Body of pancreas (tissue), 4 donors: Measurements from ENCODE around the gene TTC31. TPM values are rescaled to one million over a fixed set of nuclear protein-coding genes. Genes with fewer than 3 reads are reported as not detected.

ENCODE experiments used
- ATAC-seq: fragments of 150-250 bp; one replicate; pipeline ENCODE4 v1.9.1; 2016
- DNase-seq, 4 donors: peaks; one replicate each; pipeline ENCODE4 v3.0.0-alpha.2; 2019
- H3K27ac ChIP-seq, 4 donors: fragments of 200-600 bp; sonication (generic); 1 replicate in 3 of 4; 2 replicates in 1 of 4; pipeline versions ENCODE4 v1.5.1 to v1.6.1; 2016 to 2019; ENCODE audit warnings: mild to moderate bottlenecking in 1 of 4, mixed read lengths in 1 of 4, moderate library complexity in 1 of 4
- H3K27me3 ChIP-seq, 2 donors: fragments of 200-600 bp; sonication (generic); one replicate each; pipeline ENCODE4 v1.6.0; 2016; ENCODE audit warnings: mild to moderate bottlenecking in 1 of 2
- H3K36me3 ChIP-seq, 2 donors: fragments of 200-600 bp; sonication (generic); replicated peaks in 1 of 2; 2 replicates each; pipeline ENCODE4 v1.5.1; 2016; ENCODE audit warnings: low read depth in 2 of 2; ENCODE audit not compliant: insufficient read depth in 1 of 2
- H3K4me1 ChIP-seq: fragments of 200-600 bp; sonication (generic); one replicate; pipeline ENCODE4 v1.6.0; 2016
- H3K4me3 ChIP-seq, 2 donors: fragments of 200-600 bp; sonication (generic); 1 replicate in 1 of 2; 2 replicates in 1 of 2; pipeline ENCODE4 v1.5.1; 2016 to 2019
- H3K9me3 ChIP-seq, 3 donors: fragments of 200-600 bp; sonication (generic); 1 replicate in 2 of 3; 2 replicates in 1 of 3; pipeline ENCODE4 v1.5.1; 2016
- CTCF ChIP-seq, 7 experiments: fragments of 450-650 bp in 4 of 7; fragments of 200-600 bp in 3 of 7; sonication (generic) in 3 of 7; IDR thresholded peaks; one replicate each; pipeline ENCODE4 v1.5.1; 2016 to 2019; ENCODE audit warnings: antibody characterized with exemption in 7 of 7
- POLR2A ChIP-seq, 3 donors: fragments of 450-650 bp; IDR thresholded peaks; one replicate each; pipeline ENCODE4 v1.6.1; 2016; ENCODE audit warnings: antibody characterized with exemption in 3 of 3, mild to moderate bottlenecking in 2 of 3
- WGBS, 2 donors: methylation state at CpG; one replicate each; pipeline ENCODE4 v1.1.5; 2017; 5-methylcytosine and 5-hydroxymethylcytosine counted together
- intact Hi-C: fragments of 100-400 bp; cut with DNase I; formaldehyde crosslinking; loops from one replicate; pipeline ENCODE4 v1.15.1; 2023
- total RNA-seq, 2 donors: library from RNA; depleted of rRNA; stranded (reverse); fragments of >200 nt; gene quantifications; one replicate each; pipeline ENCODE4 v1.1.0, GENCODE V29; 2016

Gene TTC31
- total RNA-seq: 10 to 100 TPM; 26.5 to 28.3 TPM

- no peaks in the 10 kb centered on the region for H3K36me3 ChIP-seq
- peaks cover 27% of the 10 kb centered on the region for H3K4me1 ChIP-seq
- H3K27ac ChIP-seq: peak within 1 kb of the TSS; percentile 74 to 89 (median 80)
- TF ChIP-seq CTCF (IDR thresholded peaks at IDR 0.05) (peak; percentile 76 to 96 (median 90)), POLR2A (IDR thresholded peaks at IDR 0.05) (peak in 2 of 3 donors; percentile 62 to 64)
- intact Hi-C loops: no loop called here
- DNase-seq: peak; percentile 95 to 98 (median 96)
- WGBS, 2 donors: 0 to 1% methylated on average over 39 to 50 of the region's 50 CpGs
- peak; percentile 97 for ATAC-seq
- H3K27me3 ChIP-seq: no peaks in the 10 kb centered on the region
- H3K4me3 ChIP-seq: peak within 1 kb of the TSS; percentile 35 to 67
- no peaks in the 10 kb centered on the region for H3K9me3 ChIP-seq
Observed at GRCh38 chr2:74482801-74483674, at the start of gene TTC31, which contains the start of gene CCDC142. Gene TTC31, plus strand, starts transcription at chr2:74483081. Its CDS starts 15 bp downstream, at chr2:74483096. Gene CCDC142, minus strand, starts transcription at chr2:74482998. Its CDS starts 161 bp downstream, at chr2:74482837.

GRCh38 chr2:74436111-74436805 is 46.6 kb upstream of the TTC31 start:
- peaks cover 0 to 9% of the 10 kb centered on the region in 2 donors for H3K36me3 ChIP-seq
- no peaks in the 10 kb centered on the region for H3K9me3 ChIP-seq
- no peak for DNase-seq
- no peak for ATAC-seq
- no peak overlapping the region for H3K4me3 ChIP-seq
- H3K27me3 ChIP-seq: no peaks in the 10 kb centered on the region
- no peak overlapping the region for H3K27ac ChIP-seq
- TF ChIP-seq CTCF (IDR thresholded peaks at IDR 0.05) (no peak), POLR2A (IDR thresholded peaks at IDR 0.05) (no peak)
- intact Hi-C loops: no loop called here
- WGBS, 2 donors: 72 to 83% methylated on average over 12 to 30 of the region's 43 CpGs
- H3K4me1 ChIP-seq: peaks cover 32% of the 10 kb centered on the region

GRCh38 chr2:74436848-74437695 is 45.8 kb upstream of the TTC31 start:
- ATAC-seq: no peak

More at GRCh38 chr2:74436848-74437695, 45.8 kb upstream of the TTC31 start:
- Histone ChIP-seq H3K4me1 (peaks cover 32% of the 10 kb centered on the region), H3K36me3 (peaks cover 0 to 3% of the 10 kb centered on the region in 2 donors), H3K4me3 (no peak overlapping the region), H3K27ac (no peak overlapping the region), H3K9me3 (no peaks in the 10 kb centered on the region), H3K27me3 (no peaks in the 10 kb centered on the region)
- WGBS, 2 donors: 65 to 77% methylated on average over 6 of the region's 6 CpGs
- TF ChIP-seq POLR2A (IDR thresholded peaks at IDR 0.05) (no peak), CTCF (IDR thresholded peaks at IDR 0.05) (no peak)
- no peak for DNase-seq
- intact Hi-C loops: no loop called here
